GM04504 (cell line): ENCODE data around the gene LGALS12.
"Not testable (repeated sequence)": the region's sequence is repeated elsewhere in the genome, so short reads cannot be mapped to it uniquely, and the experiment has no call there.

Experiments
- DNase-seq: peaks from one replicate; pipeline ENCODE4 v3.0.0-alpha.2; 2012; ENCODE audit warnings: low read depth

Gene LGALS12

DNA sequence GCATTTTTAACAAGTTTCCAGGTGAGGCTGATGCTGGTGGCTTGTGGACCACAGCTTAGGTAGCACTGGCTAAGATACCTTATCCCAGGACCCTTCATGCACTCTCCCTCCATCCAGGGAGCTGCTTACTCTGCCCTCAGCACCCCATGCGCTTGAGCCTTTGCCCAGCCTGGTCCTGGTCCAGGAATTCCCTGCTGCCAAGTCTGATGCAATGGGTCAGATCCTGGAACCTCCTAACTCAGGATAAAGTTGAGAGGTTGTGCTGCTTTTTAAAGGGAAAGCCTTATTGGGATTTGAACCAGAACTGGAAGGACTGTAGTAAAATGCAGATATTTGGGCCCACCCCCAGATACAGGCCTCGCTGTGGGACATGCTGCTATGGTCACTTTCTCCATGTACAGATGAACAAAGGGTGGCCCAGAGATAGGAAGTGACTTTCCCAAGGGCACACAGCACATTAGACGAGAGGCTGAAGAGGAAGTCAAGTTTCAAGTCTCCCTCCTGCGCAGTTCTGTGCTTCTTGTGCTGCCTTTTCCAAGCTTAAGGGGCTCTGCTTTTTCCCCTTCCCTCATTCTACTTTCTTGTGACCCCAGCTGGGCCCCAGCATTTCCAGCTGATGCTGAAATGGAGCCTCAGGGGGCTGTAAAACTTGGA is 824 bp upstream of the LGALS12 start:
- DNase-seq, result no peak

DNA sequence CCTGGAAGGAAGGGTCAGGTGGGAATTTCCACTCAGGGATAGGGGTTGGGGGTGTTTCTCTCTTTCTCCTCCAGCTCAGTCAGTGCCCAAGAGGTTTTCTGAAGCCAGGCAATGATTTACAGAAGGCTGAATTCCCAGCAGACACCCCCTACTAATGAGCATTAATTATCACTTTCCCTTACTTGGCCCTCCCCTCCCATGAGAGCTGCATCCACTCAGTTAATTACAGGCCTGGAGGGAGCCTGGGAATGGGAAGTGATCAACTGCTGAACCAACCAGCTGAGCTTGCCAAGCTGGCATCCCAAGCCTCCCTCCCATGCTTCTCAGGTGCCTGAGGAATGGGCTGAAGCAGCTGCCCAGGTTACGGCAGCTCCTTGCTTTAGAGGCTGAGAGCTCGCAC is 992 bp downstream of the LGALS12 start:
- no peak for DNase-seq

DNA sequence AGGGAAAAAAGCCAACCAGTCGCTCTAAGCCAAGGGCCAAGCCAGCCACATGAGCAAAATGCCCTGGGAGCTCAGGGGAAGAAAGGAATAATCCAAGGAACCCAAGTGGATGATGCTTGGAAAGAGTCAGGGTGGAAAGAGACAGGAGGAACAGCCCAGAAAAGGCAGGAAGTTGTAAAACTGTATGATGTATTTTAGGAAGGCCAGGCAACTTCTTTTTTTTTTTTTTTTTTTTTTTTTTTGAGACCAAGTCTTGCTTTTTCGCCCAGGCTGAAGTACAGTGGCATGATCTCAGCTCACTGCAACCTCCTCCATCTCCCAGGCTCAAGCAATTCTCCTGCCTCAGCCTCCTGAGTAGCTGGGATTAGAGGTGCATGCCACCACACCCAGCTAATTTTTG is 1.6 kb downstream of the LGALS12 start:
- no peak for DNase-seq

DNA sequence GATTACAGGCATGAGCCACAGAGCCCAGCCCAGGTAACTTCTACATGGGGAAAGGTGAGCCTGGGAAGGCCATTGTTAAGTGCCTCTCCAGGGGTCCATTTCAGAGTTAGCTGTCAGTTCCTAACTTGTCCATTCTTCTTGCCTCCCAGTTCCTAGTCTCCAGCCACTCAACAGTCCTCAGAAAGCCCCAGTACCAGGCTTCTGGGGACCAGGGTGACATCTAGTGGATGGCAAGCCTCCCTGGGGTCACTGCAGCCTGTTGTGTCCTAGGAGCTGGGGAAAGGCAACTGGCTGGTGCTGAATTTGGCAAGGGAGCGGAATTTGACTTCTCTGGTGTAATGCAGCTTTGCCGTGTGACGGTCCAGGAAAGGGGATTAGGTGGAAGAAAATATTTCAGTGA is 2.1 kb downstream of the LGALS12 start:
- DNase-seq, result no peak

DNA sequence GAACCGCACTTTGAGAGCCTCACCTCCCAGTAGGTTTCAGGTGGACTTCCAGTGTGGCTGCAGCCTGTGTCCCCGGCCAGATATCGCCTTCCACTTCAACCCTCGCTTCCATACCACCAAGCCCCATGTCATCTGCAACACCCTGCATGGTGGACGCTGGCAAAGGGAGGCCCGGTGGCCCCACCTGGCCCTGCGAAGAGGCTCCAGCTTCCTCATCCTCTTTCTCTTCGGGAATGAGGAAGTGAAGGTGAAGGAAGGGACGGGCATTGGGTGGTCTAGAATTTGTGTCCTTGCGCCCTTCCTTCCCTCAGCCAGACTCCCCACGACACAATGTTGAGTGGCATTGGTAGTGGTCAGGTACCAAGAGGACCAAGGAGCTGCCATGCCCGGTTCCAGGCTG is 2.9 kb downstream of the LGALS12 start:
- no peak for DNase-seq

DNA sequence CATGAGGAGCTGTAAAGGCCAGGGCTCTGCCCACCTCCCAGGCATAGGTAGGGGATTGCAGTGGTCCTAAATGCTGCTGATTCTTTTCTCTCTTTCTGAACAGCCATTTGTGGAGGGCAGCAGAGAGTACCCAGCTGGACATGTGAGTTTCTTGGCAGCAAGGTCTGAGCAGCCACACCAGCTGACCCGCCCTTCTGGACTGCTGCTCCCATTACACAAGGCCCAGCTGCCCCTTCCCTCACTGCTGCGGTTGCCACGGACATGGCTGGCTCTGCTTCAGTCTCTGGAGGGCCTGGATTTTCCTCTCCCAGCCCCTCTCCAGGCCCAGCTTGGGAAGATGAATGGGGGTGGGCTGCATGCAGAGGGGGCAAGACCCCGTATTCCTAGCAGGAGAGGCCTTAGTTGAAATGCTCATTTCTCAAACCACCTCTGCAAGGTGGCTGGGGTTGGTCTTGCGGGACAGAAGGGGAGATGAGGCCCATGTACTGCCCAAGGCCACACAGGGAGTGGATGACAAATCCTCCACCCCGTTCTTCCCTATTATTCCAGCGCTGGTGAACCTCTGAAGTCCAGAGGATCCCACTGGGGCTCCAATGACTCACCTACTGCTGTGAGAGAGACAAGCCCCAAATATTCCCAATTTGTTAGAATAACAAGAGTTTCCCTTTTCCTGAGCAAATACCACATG is 4.6 kb downstream of the LGALS12 start:
- no peak for DNase-seq

DNA sequence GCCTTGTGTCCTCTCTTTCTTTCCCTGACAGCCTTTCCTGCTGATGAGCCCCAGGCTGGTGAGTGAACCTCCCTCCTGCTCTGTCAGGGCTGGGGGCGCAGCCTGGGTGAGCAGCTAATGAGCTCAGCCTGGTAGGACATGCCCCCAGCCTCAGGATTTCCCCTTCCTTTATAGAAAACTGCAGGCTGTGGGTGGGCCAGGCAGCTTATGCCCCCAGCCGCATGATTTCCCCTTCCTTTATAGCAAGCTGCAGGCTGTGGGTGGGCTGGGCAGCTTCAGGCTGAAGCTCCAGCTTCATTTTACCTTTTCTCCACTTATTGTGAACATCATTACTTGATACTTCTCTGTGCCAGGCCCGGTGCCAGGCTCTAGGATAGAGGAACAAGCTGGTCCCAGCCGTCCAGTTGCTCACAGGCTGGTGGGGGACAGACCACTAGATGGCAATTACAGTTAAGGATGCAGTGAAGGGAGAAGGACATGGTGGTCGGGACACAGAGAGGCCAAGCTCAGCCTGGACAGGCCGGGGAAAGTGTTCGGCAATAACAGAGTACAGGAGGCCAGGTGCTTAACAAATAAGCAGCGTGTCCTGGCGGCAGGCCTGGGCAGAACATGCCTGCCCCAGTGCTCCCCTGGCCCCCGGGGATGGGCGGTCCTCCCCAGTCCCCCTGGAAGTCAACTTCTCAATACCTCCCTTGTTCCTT is 5.3 kb downstream of the LGALS12 start:
- DNase-seq, result no peak

DNA sequence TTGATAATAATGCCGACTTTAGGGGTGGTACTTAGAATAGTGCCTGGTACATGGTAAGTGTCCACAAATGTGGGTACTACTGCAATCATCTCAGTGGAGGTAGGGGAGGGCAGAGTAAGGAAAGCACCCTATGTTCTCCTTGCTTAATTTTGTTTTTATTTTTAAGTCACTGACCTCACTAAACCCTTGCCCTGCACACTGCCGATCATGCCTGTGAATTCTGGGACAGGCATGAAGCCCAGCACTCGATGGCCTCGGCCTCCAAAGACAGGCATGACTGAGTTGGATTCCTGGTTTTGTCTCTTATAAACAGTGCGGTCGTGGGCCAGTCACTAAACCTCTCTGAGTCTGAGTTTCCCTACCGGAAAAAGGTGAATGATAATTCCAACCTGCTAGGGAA is 6.9 kb downstream of the LGALS12 start:
- DNase-seq, result no peak

DNA sequence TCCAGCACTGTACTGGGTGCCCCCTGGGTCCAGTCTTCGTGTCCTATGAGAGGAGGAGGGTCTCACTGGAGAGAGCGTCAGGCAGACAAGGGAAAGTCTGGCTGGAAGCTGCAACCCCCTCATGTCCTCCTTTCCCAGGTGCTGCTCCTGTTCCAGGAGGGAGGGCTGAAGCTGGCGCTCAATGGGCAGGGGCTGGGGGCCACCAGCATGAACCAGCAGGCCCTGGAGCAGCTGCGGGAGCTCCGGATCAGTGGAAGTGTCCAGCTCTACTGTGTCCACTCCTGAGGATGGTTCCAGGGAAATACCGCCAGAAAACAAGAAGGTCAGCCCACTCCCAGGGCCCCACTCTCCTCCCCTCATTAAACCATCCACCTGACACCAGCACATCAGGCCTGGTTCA is 10.2 kb downstream of the LGALS12 start:
- DNase-seq, result no peak

DNA sequence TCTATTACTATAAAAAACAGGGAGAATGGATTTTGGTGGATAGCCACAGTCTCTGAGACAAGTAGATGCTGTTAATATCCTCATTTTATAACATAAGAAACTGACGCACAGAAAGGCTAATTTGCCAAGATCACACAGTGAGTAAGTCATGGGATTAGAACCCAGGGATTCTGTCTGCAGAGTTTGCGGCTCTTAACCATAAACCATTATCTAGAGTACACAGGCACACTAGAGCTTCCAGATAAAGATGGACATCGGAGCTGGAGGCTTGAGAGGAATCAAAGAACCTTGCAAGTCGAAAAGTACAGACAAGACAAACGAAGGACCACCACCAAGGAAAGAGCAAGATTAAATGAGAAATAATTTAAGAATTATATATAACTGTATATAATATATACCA is 11.3 kb downstream of the LGALS12 start:
- no peak for DNase-seq

DNA sequence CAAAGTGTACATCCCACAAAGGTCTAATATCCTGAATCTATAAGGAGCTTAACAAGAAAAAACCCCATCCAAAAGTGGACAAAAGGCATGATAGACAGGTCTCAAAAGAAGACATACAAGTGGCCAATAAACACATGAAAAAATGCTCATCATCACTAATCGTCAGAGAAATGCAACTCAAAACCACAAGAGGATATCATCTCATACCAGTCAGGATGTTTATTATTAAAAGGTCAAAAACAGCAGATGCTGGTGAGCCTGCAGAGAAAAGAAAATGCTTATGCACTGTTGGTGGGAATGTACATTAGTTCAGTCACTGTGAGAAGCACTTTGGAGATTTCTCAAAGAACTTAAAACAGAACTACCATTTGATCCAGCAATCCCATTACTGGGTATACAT is 12.7 kb downstream of the LGALS12 start:
- DNase-seq, result no peak

DNA sequence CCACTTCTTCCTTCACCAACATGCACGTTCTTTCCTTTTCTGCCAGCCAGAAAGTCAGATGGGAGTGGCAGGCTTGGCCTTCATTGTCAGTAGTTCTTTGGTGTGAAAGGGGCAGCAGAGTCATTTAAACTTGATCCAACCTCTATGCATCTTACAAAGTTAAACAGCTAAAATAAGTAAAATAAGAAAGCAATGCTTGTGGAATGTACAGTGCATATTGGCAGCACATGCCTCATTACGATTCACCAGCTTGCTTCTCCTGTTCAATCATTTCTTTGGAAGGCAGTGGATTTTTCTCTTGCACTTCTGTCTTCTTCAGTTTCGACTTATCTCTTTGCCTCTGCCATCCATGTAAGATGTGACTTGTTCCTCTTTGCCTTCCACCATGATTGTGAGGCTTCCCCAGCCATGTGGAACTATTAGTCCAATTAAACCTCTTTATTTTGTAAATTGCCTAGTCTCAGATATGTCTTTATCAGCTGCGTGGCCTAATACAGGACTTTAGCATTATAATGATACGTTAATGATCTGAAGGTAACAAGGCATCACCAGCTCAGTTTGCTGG is 14.8 kb downstream of the LGALS12 start:
- no peak for DNase-seq

DNA sequence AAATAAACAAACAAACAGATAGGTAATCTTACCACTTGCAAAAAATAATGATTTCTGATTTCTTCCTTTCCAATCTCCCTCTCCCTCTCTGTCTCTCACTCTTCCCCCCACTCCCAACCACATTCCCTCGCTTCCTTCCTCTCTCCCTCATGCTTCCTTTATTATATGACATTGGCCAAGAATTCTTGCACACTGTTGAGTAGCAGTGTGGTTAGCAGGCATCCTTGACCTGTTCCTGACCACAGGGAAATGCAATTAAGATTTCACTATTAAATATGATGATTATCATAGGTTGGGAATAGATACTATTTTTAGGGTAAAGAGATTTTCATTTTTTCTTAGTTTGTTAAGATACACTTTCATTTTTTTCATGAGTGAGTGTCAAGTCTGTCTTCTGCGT is 16.0 kb downstream of the LGALS12 start:
- no peak for DNase-seq

DNA sequence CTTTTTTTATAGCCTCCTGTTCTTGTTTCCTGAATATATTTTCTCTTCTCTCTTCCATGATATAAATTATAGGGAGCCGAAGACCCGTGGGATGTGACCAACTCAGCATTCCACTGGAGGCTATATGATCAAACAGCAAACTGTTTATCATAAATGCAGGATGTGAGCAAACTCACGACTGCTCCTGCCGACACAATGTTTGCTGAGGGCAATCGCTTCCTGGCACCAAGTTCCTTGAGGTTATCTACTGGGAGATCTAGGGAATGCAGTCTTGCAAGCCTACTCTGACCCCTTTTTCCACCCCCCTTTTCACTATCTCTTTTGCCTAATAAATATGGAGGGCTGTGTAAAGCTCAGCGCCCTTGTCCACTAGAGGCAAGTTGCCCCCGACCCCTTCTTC is 17.3 kb downstream of the LGALS12 start:
- no peak for DNase-seq

DNA sequence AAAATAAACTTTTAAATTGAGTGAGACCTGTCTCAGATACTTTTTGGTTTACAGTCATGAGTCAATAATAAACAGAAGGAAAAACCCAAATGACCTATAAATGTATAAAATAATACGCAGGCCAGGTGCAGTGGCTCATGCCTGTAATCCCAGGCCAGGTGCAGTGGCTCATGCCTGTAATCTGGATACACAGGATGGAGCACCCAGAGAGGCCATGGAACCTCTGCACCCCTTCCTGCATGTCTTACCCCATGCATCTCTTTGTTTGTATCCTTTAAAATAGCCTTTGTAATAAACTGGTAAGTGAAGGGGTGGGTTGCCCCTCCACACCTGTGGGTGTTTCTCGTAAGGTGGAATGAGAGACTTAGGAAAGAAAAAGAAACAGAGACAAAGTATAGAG is 21.8 kb downstream of the LGALS12 start:
- DNase-seq, result no peak

DNA sequence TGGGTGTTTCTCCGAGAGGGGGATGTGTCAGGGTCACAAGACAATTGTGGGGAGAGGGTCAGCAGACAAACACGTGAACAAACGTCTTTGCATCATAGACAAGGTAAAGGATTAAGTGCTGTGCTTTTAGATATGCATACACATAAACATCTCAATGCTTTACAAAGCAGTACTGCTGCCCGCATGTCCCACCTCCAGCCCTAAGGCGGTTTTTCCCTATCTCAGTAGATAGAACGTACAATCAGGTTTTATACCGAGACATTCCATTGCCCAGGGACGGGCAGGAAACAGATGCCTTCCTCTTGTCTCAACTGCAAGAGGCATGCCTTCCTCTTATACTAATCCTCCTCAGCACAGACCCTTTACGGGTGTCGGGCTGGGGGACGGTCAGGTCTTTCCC is 22.3 kb downstream of the LGALS12 start:
- not testable (repeated sequence) for DNase-seq

DNA sequence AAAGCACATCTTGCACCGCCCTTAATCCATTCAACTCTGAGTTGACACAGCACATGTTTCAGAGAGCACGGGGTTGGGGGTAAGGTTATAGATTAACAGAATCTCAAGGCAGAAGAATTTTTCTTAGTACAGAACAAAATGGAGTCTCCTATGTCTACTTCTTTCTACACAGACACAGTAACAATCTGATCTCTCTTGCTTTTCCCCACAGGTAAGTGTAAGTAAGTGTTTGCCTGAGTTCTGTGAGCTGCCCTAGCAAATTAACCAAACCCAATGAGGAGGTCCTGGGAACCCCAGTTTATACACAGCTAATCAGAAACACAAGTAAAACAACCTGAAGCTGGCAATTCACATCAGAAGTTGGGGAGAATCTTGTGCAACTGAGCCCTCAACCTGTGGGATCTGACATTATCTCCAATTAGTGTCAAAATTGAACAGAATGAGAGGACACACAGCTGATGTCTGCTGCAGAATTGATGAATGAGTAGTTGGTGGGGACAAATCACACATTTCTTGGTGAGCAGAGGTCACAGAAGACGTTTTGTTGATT is 22.9 kb downstream of the LGALS12 start:
- not testable (repeated sequence) for DNase-seq

DNA sequence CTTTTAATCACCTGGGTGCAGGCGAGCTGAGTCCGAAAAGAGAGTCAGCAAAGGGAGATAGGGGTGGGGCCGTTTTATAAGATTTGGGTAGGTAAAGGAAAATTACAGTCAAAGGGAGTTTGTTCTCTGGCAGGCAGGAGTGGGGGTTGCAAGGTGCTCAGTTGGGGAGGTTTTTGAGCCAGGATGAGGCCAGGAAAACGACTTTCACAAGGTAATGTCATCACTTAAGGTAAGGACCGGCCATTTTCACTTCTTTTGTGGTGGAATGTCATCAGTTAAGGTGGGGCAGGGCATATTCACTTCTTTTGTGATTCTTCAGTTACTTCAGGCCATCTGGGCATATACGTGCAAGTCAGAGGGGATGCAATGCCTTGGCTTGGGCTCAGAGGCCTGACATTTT is 23.5 kb downstream of the LGALS12 start:
- DNase-seq, result not testable (repeated sequence)

DNA sequence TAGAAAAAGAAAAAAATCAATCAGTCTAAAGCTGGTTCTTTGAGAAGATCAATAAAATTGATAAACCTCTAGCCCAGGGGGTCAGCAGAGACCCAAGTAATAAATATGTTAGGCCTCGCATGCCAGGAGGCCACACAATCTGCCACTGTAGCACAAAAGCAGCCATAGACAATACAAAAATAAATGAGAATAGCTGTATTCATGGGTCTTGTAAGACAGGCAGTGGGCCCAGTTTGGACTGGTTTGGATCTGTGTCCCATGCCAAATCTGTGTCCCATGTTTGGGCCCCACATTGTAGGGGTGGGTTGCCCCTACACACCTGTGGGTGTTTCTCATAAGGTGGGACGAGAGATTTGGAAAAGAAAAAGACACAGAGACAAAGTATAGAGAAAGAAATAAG is 24.1 kb downstream of the LGALS12 start:
- DNase-seq, result no peak

DNA sequence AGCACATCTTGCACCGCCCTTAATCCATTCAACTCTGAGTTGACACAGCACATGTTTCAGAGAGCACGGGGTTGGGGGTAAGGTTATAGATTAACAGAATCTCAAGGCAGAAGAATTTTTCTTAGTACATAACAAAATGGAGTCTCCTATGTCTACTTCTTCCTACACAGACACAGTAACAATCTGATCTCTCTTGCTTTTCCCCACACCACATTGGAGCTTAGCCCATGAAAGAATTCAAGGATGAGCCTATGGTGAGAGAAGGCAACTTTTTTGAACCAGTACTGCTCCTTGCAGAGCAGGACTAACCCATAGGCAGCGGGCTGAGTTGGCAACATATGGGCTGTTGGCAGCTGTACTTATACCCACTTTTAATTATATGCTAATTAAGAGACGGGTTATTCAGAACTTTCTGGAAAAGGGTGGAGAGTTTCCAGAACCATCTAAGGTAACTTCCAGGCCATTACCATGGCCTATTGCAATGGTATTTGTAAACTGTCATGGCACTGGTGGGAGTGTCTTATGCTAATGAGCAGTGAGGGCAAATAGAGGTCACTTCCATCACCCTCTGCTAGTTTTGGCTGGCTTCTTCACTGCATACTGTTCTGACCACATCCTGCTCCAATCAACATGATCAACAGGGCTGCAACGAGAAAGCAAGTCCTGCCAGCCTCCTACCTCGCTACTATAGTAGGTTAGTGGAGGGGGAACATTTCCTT is 25.3 kb downstream of the LGALS12 start:
- peak; percentile 42 for DNase-seq

DNA sequence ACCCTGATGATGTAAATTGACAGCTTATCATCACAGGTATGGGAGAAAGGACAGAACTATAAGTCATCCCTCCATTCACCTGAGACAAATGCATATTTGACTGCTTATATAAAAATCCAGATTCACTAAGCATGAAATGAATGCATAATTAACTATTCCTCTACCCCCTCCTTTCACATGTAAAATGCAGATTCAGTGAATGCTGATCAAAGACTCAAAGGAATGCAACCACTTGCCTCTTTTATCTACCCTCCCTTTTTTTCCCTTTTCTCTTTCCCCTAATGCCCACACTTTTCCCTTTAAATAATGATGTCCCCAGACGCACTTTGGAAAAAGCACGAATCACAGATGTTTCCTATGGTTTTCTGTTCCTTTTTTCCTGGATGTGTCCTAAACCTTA is 26.2 kb downstream of the LGALS12 start:
- DNase-seq, result no peak

DNA sequence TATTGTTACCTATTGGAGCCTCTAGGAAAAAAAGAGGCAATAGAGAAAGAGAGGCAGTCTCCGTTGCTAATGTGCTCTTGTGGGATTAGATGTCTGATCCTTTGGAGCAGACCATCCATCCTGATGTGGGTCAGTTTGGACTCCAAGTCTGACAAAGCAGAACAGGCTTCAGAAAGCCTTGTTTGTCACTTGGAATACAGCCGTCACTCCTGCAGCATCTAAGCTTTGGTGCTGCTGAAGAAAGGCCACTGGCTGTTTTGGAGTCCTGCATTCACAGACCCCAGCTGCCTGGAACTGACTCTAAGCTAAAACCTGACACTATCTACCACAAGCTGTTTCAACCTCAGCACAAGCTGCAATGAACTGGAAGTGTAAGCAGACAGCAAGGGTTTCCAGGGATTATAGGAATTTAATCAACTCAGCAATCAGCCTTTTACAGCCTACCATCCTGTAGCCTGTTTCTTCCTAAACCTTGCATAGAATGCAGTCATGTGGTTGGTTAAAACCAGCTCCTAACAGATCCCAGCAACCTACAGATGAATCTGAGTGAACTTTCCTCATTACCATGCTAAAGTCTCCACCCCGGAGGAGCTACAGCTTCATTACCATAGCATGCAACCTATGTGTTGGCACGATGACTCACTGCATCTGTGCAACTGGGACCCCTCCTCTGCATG is 27.1 kb downstream of the LGALS12 start:
- no peak for DNase-seq
